Measurements from ENCODE around the gene SAMD11.
A peak's percentile ranks its signal among the peaks of the same experiment; 100 is the strongest.
"Not testable (repeated sequence)": the region's sequence is repeated elsewhere in the genome, so short reads cannot be mapped to it uniquely, and the experiment has no call there.

SAMD11 gene

DNA sequence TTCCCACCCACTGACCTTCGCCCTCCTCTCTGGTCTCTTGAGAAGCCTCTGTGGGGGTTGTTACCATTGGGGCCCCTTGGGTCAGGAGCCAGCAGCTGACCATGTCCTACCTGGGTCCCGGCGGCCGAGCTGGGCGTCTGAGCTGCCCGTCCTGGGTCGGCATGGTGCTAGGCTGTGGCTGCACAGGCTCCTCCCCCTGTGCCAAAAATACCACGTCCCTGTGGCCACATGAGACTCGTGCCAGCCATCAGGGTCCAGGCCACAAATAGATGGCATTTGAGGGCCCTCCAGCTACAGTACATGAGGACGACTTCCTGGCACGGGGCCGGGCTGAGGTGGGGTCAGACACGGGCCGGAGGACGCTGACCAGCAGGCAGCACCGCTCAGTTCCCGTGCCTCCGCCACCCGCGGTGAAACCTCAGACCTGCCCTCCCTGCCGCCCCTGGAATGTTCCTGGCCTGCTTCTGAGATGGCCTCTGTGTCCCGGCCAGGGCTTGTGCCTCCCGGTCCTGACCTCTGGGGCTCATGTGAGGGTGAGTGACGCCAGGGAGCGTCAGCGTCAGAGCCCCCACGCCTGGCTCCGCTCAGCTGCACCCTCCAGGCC lies 58.3 kb downstream of the SAMD11 start, which contains the start of gene PERM1:
Gene PERM1, minus strand, starts transcription at position 139 of the 604 bp plus-strand sequence. CDS start 1,064 bp downstream, outside the sequence.
- Histone ChIP-seq H3K9me3 (no peaks in the 10 kb centered on the region), H3K36me3 (no peaks in the 10 kb centered on the region), H3K4me1 (peaks cover 0 to 27% (median 19%) of the 10 kb centered on the region in 4 donors), H3K27me3 (peaks cover 0 to 2% of the 10 kb centered on the region in 2 donors), H3K4me3 (no peak within 1 kb of the TSS), H3K27ac (peak within 1 kb of the TSS; percentile 28 to 57)
- intact Hi-C loops (cut with DNase I; ENCODE audit: low total_unique reads), result no loop called here
- DNase-seq, result peak in 1 of 2 donors; percentile 87
- TF ChIP-seq, protein P1, sequence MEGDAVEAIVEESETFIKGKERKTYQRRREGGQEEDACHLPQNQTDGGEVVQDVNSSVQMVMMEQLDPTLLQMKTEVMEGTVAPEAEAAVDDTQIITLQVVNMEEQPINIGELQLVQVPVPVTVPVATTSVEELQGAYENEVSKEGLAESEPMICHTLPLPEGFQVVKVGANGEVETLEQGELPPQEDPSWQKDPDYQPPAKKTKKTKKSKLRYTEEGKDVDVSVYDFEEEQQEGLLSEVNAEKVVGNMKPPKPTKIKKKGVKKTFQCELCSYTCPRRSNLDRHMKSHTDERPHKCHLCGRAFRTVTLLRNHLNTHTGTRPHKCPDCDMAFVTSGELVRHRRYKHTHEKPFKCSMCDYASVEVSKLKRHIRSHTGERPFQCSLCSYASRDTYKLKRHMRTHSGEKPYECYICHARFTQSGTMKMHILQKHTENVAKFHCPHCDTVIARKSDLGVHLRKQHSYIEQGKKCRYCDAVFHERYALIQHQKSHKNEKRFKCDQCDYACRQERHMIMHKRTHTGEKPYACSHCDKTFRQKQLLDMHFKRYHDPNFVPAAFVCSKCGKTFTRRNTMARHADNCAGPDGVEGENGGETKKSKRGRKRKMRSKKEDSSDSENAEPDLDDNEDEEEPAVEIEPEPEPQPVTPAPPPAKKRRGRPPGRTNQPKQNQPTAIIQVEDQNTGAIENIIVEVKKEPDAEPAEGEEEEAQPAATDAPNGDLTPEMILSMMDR (IDR thresholded peaks at IDR 0.05), result no peak

DNA sequence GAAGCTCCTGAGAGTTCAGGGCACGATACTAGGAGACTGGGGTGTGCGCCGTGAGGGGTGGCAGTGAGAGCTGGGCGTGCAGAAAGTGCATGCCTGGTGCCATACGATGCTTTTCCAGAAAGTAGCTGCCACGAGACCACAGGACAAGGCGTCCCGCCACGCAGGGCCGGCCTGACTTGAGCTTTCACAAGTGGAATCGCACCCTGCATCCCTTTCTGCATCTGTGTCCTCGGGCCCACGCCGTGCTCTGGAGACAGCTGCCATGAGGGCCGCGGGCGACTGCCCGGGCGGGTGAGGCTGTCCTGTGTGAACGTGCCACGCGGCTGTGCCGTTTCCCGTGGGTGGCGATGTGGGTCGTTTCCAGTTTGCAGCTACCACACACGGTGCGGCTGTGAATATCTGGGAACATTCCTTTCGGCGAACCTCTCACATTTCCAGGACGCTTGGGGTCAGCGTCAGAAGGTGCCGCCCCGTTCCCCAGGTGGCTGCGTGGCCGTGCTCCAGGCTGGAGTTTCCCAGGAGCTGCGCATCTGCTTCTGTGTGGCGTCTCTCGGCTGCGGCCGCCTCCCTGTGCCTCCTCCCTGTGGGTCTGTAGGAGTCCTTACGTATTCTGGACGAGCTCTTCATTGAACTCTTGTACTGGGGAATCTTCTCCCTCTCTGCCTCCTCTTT lies 59.2 kb downstream of the SAMD11 start:
- no peak for DNase-seq
- TF ChIP-seq, protein P1 (IDR thresholded peaks at IDR 0.05), result no peak
- Histone ChIP-seq H3K36me3 (no peaks in the 10 kb centered on the region), H3K27me3 (peaks cover 0 to 2% of the 10 kb centered on the region in 2 donors), H3K4me1 (peaks cover 0 to 27% (median 19%) of the 10 kb centered on the region in 4 donors), H3K9me3 (no peaks in the 10 kb centered on the region), H3K4me3 (no peak overlapping the region), H3K27ac (peak overlapping the region in 1 of 2 donors; percentile 24)
- intact Hi-C loops (cut with DNase I; ENCODE audit: low total_unique reads), result no loop called here

DNA sequence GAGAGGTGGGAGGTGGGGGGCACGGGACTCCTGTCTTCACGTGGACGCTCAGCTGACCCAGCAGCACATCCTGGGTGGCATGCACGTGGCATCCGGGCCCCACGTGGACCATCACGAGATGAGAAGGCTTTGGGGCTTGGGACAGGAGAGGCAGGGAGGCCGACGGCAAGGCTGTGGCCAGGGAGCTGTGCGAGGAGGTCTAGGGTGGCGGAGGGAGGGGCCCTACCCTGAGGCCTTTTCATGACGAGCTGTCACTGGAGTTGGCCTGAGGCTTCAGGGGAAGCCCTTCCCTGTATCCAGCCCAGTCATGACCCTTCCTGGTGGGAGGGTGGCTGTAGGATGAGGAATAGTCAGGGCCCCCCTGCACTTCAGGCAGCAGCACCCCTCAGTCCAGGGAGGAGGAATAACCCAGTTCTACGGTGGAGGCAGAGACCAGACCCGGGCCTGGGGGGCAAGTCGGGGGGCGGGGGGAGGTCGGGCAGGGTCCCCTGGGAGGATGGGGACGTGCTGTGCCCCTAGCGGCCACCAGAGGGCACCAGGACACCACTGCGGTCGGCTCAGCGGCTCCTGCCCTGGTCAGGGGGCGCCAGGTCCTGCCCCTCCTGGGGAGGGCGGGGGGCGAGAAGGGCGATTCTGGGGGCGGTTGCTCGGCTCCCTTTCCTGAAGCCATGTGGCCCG lies 60.2 kb downstream of the SAMD11 start:
- intact Hi-C loops (cut with DNase I; ENCODE audit: low total_unique reads), result loop anchor here (2.0 kb wide), 1 partner anchor 79 kb away; no protein-coding TSS in a partner anchor
- peaks cover 0 to 27% (median 19%) of the 10 kb centered on the region in 4 donors for H3K4me1 ChIP-seq
- no peak overlapping the region for H3K27ac ChIP-seq
- peaks cover 0 to 2% of the 10 kb centered on the region in 2 donors for H3K27me3 ChIP-seq
- H3K9me3 ChIP-seq, result peaks cover 0 to 4% (median 0%) of the 10 kb centered on the region in 3 donors
- no peak for DNase-seq
- no peaks in the 10 kb centered on the region for H3K36me3 ChIP-seq
- H3K4me3 ChIP-seq, result no peak overlapping the region
- TF ChIP-seq, protein P1 (IDR thresholded peaks at IDR 0.05), result peak; percentile 55 to 98

DNA sequence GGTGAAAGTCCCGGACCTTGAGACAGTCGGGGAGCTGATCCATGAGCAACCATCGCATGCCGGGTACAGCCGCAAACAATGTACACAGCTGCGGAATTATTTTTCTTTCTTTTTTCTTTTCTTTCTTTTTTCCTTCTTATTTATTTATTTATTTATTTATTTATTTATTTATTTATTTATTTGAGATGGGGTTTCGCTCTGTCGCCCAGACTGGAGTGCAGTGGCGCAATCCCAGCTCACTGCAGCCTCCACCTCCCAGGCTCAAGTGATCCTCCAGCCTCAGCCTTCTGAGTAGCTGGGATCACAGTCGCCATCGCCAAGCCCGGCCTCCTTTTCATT lies 60.7 kb downstream of the SAMD11 start:
- DNase-seq, result no peak
- Histone ChIP-seq H3K27me3 (peaks cover 0 to 2% of the 10 kb centered on the region in 2 donors), H3K36me3 (no peaks in the 10 kb centered on the region), H3K4me3 (no peak overlapping the region), H3K27ac (no peak overlapping the region), H3K9me3 (peaks cover 0 to 4% (median 0%) of the 10 kb centered on the region in 3 donors), H3K4me1 (peaks cover 0 to 27% (median 19%) of the 10 kb centered on the region in 4 donors)
- intact Hi-C loops (cut with DNase I; ENCODE audit: low total_unique reads), result loop anchor here (2.0 kb wide), 1 partner anchor 78 kb away; no protein-coding TSS in a partner anchor
- TF ChIP-seq, protein P1 (IDR thresholded peaks at IDR 0.05), result peak in 1 of 2 experiments; percentile 4

DNA sequence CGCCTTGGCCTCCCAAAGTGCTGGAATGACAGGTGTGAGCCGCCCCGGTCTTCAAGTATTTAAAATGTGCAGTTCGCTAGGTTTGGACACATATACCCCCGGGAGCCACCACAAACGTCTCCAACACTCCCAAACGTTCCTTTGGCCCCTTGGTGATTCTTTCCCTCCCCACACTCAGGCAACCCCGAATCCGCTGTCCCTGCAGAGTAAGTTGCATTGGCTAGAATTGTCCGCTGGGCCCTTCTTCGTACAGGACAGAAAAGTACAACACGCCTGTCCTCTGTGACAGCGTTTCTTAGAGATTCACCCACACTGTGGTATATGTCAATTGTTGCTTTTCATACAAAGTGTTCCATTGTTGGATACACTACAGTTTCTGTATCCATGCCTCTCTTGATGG lies 61.4 kb downstream of the SAMD11 start:
- Histone ChIP-seq H3K9me3 (peaks cover 0 to 7% (median 0%) of the 10 kb centered on the region in 3 donors), H3K4me3 (no peak overlapping the region), H3K27ac (no peak overlapping the region), H3K36me3 (no peaks in the 10 kb centered on the region), H3K4me1 (peaks cover 0 to 27% (median 19%) of the 10 kb centered on the region in 4 donors), H3K27me3 (peaks cover 0 to 2% of the 10 kb centered on the region in 2 donors)
- intact Hi-C loops (cut with DNase I; ENCODE audit: low total_unique reads), result loop anchor here (2.0 kb wide), 1 partner anchor 78 kb away; no protein-coding TSS in a partner anchor
- TF ChIP-seq, protein P1 (IDR thresholded peaks at IDR 0.05), result no peak
- DNase-seq, result no peak

DNA sequence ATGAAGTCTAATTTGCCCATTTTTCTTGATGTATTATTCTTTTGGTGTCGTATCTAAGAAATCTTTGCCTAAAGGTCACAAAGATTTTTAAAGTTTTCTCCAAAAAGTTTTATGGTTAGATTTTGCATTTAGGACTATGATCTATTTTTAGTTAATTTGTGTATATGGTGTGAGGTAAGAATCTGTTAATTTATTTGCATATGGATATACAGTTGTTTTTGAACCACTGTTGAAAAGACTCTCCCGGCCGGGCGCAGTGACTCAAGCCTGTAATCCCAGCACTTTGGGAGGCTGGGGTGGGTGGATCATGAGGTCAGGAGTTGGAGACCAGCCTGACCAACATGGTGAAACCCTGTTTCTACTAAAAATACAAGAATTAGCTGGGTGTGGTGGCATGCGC lies 64.3 kb downstream of the SAMD11 start:
- DNase-seq; H3K4me3 ChIP-seq; H3K4me1 ChIP-seq; H3K36me3 ChIP-seq; intact Hi-C loops (cut with DNase I; ENCODE audit: low total_unique reads); H3K27me3 ChIP-seq; H3K27ac ChIP-seq: not testable (repeated sequence)
- H3K9me3 ChIP-seq, result peaks cover 0 to 28% (median 6%) of the 10 kb centered on the region in 3 donors

DNA sequence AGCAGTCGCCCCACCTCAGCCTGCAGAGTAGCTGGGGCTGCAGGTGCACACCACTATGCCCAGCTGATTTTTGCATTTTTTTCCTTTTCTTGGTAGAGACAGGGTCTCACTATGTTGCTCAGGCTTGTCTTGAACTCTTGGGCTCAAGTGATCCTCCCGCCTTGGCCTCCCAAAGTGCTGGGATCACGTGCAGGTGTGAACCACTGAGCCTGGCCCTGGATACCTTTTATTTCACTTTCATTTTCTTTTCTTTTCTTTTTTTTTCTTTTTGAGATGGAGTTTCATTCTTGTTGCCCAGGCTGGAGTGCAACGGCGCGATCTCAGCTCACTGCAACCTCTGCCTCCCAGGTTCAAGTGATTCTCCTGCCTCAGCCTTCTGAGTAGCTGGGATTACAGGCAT lies 67.6 kb downstream of the SAMD11 start:
- H3K36me3 ChIP-seq; H3K4me1 ChIP-seq; H3K27ac ChIP-seq; DNase-seq; H3K4me3 ChIP-seq; H3K27me3 ChIP-seq; intact Hi-C loops (cut with DNase I; ENCODE audit: low total_unique reads): not testable (repeated sequence)
- H3K9me3 ChIP-seq, result peaks cover 0 to 28% (median 6%) of the 10 kb centered on the region in 3 donors
